ENCODE data around the gene CRLF1.

CRLF1 gene

GRCh38 chr19:18606281-18607225 is at the start of gene CRLF1 (continued):
- TF ChIP-seq ZBTB48 (tag by site-specific recombination; IDR thresholded peaks at IDR 0.05), result peak; percentile 53; the same call in 1 of the 2 replicates
- peak; percentile 87 for TF ChIP-seq ZBTB8A (tag by site-specific recombination; IDR thresholded peaks at IDR 0.05)
- peak; percentile 85 for TF ChIP-seq SP3 (tag by site-specific recombination; IDR thresholded peaks at IDR 0.05)
- no peak for TF ChIP-seq ZNF777 (tag by site-specific recombination; IDR thresholded peaks at IDR 0.05; ENCODE audit: borderline replicate concordance)
- TF ChIP-seq HOXA7 (CRISPR knock-in tag; IDR thresholded peaks at IDR 0.05; ENCODE audit: borderline replicate concordance), result no peak

- POLR2A ChIA-PET, result no interaction called here
- CTCF ChIA-PET, result no interaction called here
Measured at GRCh38 chr19:18655173-18655844, 48.7 kb upstream of the CRLF1 start.

More at GRCh38 chr19:18655173-18655844, 48.7 kb upstream of the CRLF1 start:
- Histone ChIP-seq H3K4me1 (ENCODE audit: control insufficient read depth, insufficient read depth, low read length) (no peaks in the 10 kb centered on the region), H3K36me3 (ENCODE audit: control insufficient read depth in 2 of 2, insufficient read depth in 1 of 2, low read length in 2 of 2) (no peaks in the 10 kb centered on the region), H3K9me3 (ENCODE audit: control insufficient read depth, insufficient read depth, low read depth, low read length) (no peaks in the 10 kb centered on the region), H3K4me3 (ENCODE audit: low read depth, low read length) (no peak overlapping the region), H3K27ac (ENCODE audit: extremely low read depth, low read depth, low read length) (no peak overlapping the region)
- TF ChIP-seq REPIN1 (tag by site-specific recombination; IDR thresholded peaks at IDR 0.05; ENCODE audit: low read depth) (no peak), ZNF473 (tag by site-specific recombination; IDR thresholded peaks at IDR 0.05) (no peak), ZBTB7A (tag by site-specific recombination; IDR thresholded peaks at IDR 0.05; ENCODE audit: low read depth) (no peak), ZFP37 (tag by site-specific recombination; IDR thresholded peaks at IDR 0.05) (no peak), ZNF791 (tag by site-specific recombination; IDR thresholded peaks at IDR 0.05) (no peak), TSHZ1 (tag by site-specific recombination; IDR thresholded peaks at IDR 0.05; ENCODE audit: borderline replicate concordance) (no peak), ZNF354C (tag by site-specific recombination; IDR thresholded peaks at IDR 0.05; ENCODE audit: borderline replicate concordance, low read depth) (no peak), ZNF585B (tag by site-specific recombination; IDR thresholded peaks at IDR 0.05) (no peak), SP3 (tag by site-specific recombination; IDR thresholded peaks at IDR 0.05) (no peak), ZNF707 (tag by site-specific recombination; IDR thresholded peaks at IDR 0.05) (no peak), ZNF302 (tag by site-specific recombination; IDR thresholded peaks at IDR 0.05; ENCODE audit: low read depth) (no peak), YY2 (tag by site-specific recombination; IDR thresholded peaks at IDR 0.05) (no peak), ZFP69B (tag by site-specific recombination; IDR thresholded peaks at IDR 0.05) (no peak), TCF7L2 (IDR thresholded peaks at IDR 0.05; ENCODE audit: borderline replicate concordance, low read depth, low read length) (no peak)
- TF ChIP-seq, protein P1, sequence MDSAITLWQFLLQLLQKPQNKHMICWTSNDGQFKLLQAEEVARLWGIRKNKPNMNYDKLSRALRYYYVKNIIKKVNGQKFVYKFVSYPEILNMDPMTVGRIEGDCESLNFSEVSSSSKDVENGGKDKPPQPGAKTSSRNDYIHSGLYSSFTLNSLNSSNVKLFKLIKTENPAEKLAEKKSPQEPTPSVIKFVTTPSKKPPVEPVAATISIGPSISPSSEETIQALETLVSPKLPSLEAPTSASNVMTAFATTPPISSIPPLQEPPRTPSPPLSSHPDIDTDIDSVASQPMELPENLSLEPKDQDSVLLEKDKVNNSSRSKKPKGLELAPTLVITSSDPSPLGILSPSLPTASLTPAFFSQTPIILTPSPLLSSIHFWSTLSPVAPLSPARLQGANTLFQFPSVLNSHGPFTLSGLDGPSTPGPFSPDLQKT (IDR thresholded peaks at IDR 0.05; ENCODE audit: borderline replicate concordance, low read depth, low read length), result no peak
- TF ChIP-seq, protein P2, sequence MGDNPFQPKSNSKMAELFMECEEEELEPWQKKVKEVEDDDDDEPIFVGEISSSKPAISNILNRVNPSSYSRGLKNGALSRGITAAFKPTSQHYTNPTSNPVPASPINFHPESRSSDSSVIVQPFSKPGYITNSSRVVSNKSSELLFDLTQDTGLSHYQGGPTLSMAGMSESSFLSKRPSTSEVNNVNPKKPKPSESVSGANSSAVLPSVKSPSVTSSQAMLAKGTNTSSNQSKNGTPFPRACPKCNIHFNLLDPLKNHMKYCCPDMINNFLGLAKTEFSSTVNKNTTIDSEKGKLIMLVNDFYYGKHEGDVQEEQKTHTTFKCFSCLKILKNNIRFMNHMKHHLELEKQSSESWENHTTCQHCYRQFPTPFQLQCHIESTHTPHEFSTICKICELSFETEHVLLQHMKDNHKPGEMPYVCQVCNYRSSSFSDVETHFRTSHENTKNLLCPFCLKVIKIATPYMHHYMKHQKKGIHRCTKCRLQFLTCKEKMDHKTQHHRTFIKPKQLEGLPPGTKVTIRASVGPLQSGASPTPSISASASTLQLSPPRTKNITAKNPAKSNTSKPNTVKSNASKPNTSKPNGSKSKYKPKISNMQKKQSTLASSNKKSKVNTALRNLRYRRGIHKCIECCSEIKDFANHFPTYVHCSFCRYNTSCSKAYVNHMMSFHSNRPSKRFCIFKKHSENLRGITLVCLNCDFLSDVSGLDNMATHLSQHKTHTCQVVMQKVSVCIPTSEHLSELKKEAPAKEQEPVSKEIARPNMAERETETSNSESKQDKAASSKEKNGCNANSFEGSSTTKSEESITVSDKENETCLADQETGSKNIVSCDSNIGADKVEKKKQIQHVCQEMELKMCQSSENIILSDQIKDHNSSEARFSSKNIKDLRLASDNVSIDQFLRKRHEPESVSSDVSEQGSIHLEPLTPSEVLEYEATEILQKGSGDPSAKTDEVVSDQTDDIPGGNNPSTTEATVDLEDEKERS (tag by site-specific recombination; IDR thresholded peaks at IDR 0.05), result no peak
- TF ChIP-seq, protein P3, sequence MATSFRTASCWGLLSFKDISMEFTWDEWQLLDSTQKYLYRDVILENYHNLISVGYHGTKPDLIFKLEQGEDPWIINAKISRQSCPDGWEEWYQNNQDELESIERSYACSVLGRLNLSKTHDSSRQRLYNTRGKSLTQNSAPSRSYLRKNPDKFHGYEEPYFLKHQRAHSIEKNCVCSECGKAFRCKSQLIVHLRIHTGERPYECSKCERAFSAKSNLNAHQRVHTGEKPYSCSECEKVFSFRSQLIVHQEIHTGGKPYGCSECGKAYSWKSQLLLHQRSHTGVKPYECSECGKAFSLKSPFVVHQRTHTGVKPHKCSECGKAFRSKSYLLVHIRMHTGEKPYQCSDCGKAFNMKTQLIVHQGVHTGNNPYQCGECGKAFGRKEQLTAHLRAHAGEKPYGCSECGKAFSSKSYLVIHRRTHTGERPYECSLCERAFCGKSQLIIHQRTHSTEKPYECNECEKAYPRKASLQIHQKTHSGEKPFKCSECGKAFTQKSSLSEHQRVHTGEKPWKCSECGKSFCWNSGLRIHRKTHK (tag by site-specific recombination; IDR thresholded peaks at IDR 0.05), result no peak
- TF ChIP-seq, protein P4, sequence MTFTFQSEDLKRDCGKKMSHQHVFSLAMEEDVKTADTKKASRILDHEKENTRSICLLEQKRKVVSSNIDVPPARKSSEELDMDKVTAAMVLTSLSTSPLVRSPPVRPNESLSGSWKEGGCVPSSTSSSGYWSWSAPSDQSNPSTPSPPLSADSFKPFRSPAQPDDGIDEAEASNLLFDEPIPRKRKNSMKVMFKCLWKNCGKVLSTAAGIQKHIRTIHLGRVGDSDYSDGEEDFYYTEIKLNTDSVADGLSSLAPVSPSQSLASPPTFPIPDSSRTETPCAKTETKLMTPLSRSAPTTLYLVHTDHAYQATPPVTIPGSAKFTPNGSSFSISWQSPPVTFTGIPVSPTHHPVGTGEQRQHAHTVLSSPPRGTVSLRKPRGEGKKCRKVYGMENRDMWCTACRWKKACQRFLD (tag by site-specific recombination; IDR thresholded peaks at IDR 0.05), result no peak
